Breast epithelium (tissue), 4 donors: ENCODE data around the gene ABCB8. TPM values are rescaled to one million over a fixed set of nuclear protein-coding genes. Genes with fewer than 3 reads are reported as not detected.

Experiments
- DNase-seq, 2 donors: peaks; one replicate each; pipeline ENCODE4 v3.0.0-alpha.2; 2019; ENCODE audit warnings: low spot score in 2 of 2
- H3K27ac ChIP-seq, 2 donors: fragments of 200-600 bp; sonication (generic) in 1 of 2; one replicate each; pipeline ENCODE4 v1.5.1; 2016 to 2019; ENCODE audit warnings: mild to moderate bottlenecking in 1 of 2
- H3K27me3 ChIP-seq, 2 donors: fragments of 200-600 bp; sonication (generic) in 1 of 2; one replicate each; pipeline versions ENCODE4 v1.5.1 to v1.6.0; 2017 to 2019; ENCODE audit warnings: control low read depth in 1 of 2, mild to moderate bottlenecking in 1 of 2
- H3K36me3 ChIP-seq: fragments of 200-600 bp; one replicate; pipeline ENCODE4 v1.5.1; 2019
- H3K4me1 ChIP-seq, 2 donors: fragments of 200-600 bp; sonication (generic); one replicate each; pipeline ENCODE4 v1.5.1; 2016 to 2019; ENCODE audit warnings: control low read depth in 1 of 2
- H3K4me3 ChIP-seq, 3 donors: fragments of 200-600 bp; sonication (generic); 1 replicate in 2 of 3; 2 replicates in 1 of 3; pipeline ENCODE4 v1.5.1; 2016 to 2019; ENCODE audit warnings: mild to moderate bottlenecking in 3 of 3, moderate library complexity in 2 of 3
- H3K9me3 ChIP-seq, 2 donors: fragments of 200-600 bp; sonication (generic) in 1 of 2; one replicate each; pipeline ENCODE4 v1.5.1; 2016 to 2019; ENCODE audit warnings: control low read depth in 1 of 2
- POLR2A ChIP-seq: fragments of 450-650 bp; IDR thresholded peaks from one replicate; pipeline ENCODE4 v1.6.1; 2016; ENCODE audit warnings: antibody characterized with exemption, mild to moderate bottlenecking, moderate library complexity
- POLR2AphosphoS5 ChIP-seq, 3 donors: sonication (generic); formaldehyde crosslinking; IDR thresholded peaks; one replicate each; pipeline ENCODE4 v1.6.1; 2017; ENCODE audit warnings: antibody characterized with exemption in 3 of 3
- intact Hi-C: fragments of 100-400 bp; cut with DNase I; formaldehyde crosslinking; loops from one replicate; pipeline ENCODE4 v1.15.1; 2023; ENCODE audit warnings: low total_unique reads
- total RNA-seq, 3 donors: library from RNA; depleted of rRNA; stranded (reverse); fragments of >200 nt; gene quantifications; one replicate each; pipeline ENCODE4 v1.1.0, GENCODE V29; 2016
- TF ChIP-seq, protein P1 (sequence below), 3 donors: fragments of 450-650 bp; IDR thresholded peaks; one replicate each; pipeline ENCODE4 v1.5.1; 2016 to 2017; ENCODE audit warnings: antibody characterized with exemption in 3 of 3, mild to moderate bottlenecking in 3 of 3, moderate library complexity in 3 of 3

The ABCB8 gene
- total RNA-seq, 3 donors from 2014 or later: 14.7 to 19.3 (median 17.6) TPM

DNA sequence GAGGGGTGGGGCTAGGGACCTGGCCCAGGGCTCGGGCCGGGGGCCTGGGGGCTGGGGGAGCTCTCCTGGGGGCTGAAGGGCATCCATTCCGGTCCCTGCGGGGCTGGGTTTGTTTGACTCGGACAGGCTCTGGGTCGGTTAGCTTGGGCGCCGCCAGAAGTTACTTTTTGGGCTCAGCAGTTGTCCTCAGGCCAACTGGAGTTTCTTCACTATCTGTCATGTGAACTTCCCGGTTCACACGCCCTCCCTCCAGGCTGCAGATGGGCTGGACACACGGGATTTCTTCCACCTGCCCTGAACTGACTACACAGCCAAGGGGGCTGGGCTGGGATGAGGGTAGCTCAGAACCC lies 34.9 kb downstream of the ABCB8 start:
- Histone ChIP-seq H3K27ac (peak overlapping the region; percentile 81 to 89), H3K4me1 (peaks cover 16 to 20% of the 10 kb centered on the region in 2 donors), H3K27me3 (no peaks in the 10 kb centered on the region), H3K36me3 (peaks cover 9% of the 10 kb centered on the region), H3K9me3 (no peaks in the 10 kb centered on the region), H3K4me3 (peak overlapping the region; percentile 29 to 64 (median 40))
- intact Hi-C loops: no loop called here
- DNase-seq: no peak
- peak in 1 of 3 donors; percentile 36 for TF ChIP-seq POLR2AphosphoS5 (IDR thresholded peaks at IDR 0.05)
- no peak for TF ChIP-seq POLR2A

DNA sequence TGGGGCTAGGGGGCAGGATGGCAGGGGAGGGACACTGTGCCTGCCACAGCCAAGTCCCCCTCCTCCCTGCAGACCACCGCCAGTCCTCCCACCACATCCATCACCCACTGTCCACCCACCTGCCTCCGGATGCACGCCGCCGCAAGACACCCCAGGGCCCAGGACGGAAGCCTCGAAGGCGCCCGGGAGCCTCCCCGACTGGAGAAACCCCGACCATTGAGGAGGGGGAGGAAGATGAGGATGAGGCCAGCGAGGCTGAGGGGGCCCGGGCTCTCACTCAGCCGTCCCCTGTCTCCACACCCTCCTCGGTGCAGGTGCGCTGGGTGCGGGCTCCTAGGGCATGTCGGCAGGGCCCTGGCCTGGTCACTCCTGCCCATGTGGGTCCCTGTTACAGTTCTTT lies 36.2 kb downstream of the ABCB8 start:
- DNase-seq: no peak
- H3K27me3 ChIP-seq: no peaks in the 10 kb centered on the region
- H3K9me3 ChIP-seq: no peaks in the 10 kb centered on the region
- TF ChIP-seq, protein P1, sequence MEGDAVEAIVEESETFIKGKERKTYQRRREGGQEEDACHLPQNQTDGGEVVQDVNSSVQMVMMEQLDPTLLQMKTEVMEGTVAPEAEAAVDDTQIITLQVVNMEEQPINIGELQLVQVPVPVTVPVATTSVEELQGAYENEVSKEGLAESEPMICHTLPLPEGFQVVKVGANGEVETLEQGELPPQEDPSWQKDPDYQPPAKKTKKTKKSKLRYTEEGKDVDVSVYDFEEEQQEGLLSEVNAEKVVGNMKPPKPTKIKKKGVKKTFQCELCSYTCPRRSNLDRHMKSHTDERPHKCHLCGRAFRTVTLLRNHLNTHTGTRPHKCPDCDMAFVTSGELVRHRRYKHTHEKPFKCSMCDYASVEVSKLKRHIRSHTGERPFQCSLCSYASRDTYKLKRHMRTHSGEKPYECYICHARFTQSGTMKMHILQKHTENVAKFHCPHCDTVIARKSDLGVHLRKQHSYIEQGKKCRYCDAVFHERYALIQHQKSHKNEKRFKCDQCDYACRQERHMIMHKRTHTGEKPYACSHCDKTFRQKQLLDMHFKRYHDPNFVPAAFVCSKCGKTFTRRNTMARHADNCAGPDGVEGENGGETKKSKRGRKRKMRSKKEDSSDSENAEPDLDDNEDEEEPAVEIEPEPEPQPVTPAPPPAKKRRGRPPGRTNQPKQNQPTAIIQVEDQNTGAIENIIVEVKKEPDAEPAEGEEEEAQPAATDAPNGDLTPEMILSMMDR (IDR thresholded peaks at IDR 0.05): no peak
- TF ChIP-seq POLR2AphosphoS5 (IDR thresholded peaks at IDR 0.05): no peak
- TF ChIP-seq POLR2A: no peak
- H3K4me3 ChIP-seq: no peak overlapping the region
- H3K4me1 ChIP-seq: peaks cover 12 to 20% of the 10 kb centered on the region in 2 donors
- H3K27ac ChIP-seq: peak overlapping the region; percentile 81 to 89
- H3K36me3 ChIP-seq: peaks cover 12% of the 10 kb centered on the region
- intact Hi-C loops: no loop called here

DNA sequence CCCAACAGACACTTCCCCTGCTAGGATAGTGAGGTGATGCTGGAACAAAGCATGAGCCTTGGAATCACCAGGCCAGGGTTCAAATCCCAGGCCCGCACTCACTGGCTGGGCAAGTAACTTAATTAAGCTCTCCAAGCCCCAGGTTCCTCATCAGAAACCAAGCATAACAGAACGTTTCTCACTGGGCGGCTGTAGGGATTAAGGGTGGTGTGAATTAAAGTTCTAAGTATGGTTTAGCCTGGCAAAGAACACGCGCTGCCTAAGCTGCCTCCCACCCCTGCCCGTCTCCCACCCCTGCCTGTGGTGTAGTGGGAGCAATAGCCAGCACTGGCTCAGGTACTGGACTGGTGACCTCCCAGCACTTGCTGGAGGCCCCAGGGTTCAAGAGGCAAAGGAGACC lies 36.7 kb downstream of the ABCB8 start:
- no peak for TF ChIP-seq POLR2A
- TF ChIP-seq POLR2AphosphoS5 (IDR thresholded peaks at IDR 0.05): no peak
- TF ChIP-seq, protein P1 (IDR thresholded peaks at IDR 0.05): no peak
- DNase-seq: no peak
- Histone ChIP-seq H3K9me3 (no peaks in the 10 kb centered on the region), H3K4me1 (peaks cover 12 to 20% of the 10 kb centered on the region in 2 donors), H3K27ac (peak overlapping the region in 1 of 2 donors; percentile 89), H3K36me3 (peaks cover 16% of the 10 kb centered on the region), H3K4me3 (no peak overlapping the region), H3K27me3 (no peaks in the 10 kb centered on the region)
- intact Hi-C loops: no loop called here

DNA sequence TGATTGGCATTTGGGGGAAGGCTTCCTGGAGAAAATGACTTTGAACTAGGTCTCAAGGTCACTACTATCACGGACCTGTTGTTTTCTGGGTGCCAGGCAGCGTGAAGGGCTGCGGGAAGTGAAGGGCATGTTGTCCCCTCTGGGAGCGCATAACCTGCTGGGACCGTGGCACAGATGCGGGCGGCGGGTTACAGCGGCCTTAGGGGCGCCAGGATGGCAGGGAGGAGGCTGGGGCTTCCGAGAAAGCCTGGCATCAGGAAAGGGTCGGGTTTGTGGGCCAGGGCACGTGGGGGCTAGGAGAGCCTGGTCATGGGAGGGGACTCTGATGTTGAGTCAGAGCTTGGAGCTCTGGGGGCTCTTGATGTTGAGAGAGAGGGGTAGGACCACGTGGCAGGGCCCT lies 37.3 kb downstream of the ABCB8 start:
- no peak overlapping the region for H3K27ac ChIP-seq
- peaks cover 16% of the 10 kb centered on the region for H3K36me3 ChIP-seq
- H3K27me3 ChIP-seq: no peaks in the 10 kb centered on the region
- no peak for DNase-seq
- no peak for TF ChIP-seq POLR2A
- TF ChIP-seq, protein P1 (IDR thresholded peaks at IDR 0.05): no peak
- no peak for TF ChIP-seq POLR2AphosphoS5 (IDR thresholded peaks at IDR 0.05)
- H3K4me3 ChIP-seq: no peak overlapping the region
- intact Hi-C loops: no loop called here
- H3K4me1 ChIP-seq: peaks cover 12 to 15% of the 10 kb centered on the region in 2 donors
- no peaks in the 10 kb centered on the region for H3K9me3 ChIP-seq

DNA sequence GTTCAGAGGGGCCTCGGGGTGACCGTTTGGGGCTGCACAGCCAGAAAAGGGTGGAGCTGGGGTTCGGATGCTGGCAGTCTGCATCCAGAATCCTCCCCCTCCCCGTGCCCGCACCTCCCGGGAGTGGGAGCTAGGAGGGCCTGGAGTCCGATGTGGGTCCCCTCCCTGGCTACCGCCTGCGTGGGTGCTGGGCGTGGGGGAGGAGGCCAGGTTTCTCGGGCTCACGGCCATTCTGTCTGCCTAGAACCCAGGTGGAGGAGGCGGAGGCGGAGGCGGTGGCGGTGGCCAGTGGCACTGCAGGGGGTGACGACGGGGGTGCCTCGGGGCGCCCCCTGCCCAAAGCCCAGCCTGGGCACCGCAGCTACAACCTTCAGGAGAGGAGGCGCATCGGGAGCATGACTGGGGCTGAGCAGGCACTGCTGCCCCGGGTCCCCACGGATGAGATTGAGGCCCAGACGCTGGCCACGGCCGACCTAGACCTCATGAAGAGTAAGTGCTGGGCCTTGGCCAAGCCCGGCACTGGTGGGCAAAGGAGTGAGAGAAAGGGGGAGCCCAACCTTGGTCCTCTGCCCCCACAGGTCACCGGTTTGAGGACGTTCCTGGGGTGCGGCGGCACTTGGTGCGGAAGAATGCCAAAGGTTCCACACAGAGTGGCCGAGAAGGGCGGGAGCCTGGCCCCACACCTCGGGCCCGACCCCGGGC lies 38.2 kb downstream of the ABCB8 start:
- no peaks in the 10 kb centered on the region for H3K9me3 ChIP-seq
- no peak overlapping the region for H3K27ac ChIP-seq
- H3K36me3 ChIP-seq: peaks cover 21% of the 10 kb centered on the region
- DNase-seq: no peak
- no peak overlapping the region for H3K4me3 ChIP-seq
- intact Hi-C loops: no loop called here
- peaks cover 5 to 8% of the 10 kb centered on the region in 2 donors for H3K4me1 ChIP-seq
- H3K27me3 ChIP-seq: no peaks in the 10 kb centered on the region
- TF ChIP-seq POLR2AphosphoS5 (IDR thresholded peaks at IDR 0.05): no peak
- TF ChIP-seq POLR2A: no peak
- TF ChIP-seq, protein P1 (IDR thresholded peaks at IDR 0.05): no peak
